ENCODE data around the gene POMGNT1.
"Not testable (repeated sequence)": the region's sequence is repeated elsewhere in the genome, so short reads cannot be mapped to it uniquely, and the experiment has no call there.

The POMGNT1 gene

DNA sequence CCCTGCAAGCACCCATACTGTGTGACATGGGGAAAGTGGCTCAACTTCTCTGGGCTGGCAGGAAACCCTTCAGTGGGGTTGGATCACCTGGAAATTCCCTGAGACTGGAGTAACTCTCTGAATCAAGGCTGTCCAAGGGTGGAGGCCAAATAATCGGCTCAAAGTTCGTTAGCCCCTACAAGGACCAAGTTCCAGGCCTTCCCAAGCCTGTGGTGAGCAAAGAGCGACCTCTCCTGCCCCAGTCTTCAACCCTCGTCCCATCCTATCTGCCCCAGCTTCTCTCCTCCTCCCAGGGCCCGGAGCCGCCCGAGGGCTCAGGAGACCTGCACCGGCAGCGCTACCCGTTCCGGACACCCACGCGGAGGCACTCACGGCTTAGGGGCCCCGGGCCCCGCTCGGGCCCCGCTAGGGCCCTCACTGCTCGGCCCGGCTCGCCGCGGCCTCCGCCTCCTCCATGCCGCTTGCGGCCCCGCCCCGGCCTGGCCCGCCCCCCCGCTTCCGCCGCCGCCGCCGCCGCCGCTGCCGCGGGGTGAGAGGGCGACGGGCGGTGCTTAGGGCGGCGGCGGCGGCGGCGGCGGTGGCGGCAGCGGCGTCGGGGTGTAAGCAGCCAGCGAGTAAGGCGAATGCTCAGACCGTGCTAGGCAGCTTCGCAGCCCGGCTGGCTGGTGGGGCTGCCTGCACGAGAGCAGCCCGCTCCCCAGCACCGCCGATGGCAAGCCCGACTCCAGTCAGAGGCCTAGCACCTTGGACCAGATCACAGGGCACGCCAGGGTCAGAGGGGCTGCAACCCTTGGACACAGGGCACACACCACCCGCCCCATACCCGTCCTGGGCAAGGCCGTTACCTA is at the start of gene POMGNT1:
POMGNT1 (minus strand) TSS at position 471 of the 848 bp plus-strand sequence. CDS start 613 bp downstream, outside the sequence.
- DNase-seq, result peak; percentile 65 to 82

DNA sequence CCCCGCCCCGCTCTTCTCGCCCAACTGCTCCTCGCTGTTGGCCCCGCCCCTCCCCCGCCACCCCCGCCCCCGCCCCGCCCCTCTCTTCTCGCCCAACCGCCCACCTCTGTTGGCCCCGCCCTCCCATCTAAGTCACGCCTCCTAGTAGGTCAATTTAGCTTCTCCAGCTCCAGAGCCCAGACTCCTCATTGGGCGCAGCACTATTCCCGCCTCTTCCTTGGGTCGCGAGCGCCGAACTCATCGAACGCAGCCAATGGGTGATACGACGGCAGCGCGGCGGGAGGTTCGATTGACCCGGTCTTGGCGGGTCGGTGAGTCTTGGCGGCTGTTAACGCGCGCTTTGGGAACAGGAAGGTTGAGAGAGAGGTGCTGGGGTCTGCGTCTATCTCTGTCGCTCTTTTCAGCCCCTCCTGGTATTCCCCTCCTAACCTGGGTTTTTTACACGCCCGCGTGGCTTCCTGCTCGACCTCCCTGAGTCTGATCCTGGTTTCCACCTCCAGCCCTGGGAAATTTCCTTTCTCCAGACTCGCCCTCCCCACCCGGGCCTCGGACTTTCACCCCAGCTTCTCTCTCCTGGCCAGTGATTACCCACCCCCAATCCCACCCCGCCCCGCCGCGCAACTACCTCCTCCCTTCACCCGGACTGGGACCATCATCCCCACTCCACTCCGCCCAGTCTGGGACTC is 49.3 kb upstream of the POMGNT1 start, which contains the start of gene RAD54L:
RAD54L (plus strand) TSS at position 328 of the 686 bp plus-strand sequence. CDS start 643 bp downstream, outside the sequence.
- peak; percentile 97 to 98 for DNase-seq

DNA sequence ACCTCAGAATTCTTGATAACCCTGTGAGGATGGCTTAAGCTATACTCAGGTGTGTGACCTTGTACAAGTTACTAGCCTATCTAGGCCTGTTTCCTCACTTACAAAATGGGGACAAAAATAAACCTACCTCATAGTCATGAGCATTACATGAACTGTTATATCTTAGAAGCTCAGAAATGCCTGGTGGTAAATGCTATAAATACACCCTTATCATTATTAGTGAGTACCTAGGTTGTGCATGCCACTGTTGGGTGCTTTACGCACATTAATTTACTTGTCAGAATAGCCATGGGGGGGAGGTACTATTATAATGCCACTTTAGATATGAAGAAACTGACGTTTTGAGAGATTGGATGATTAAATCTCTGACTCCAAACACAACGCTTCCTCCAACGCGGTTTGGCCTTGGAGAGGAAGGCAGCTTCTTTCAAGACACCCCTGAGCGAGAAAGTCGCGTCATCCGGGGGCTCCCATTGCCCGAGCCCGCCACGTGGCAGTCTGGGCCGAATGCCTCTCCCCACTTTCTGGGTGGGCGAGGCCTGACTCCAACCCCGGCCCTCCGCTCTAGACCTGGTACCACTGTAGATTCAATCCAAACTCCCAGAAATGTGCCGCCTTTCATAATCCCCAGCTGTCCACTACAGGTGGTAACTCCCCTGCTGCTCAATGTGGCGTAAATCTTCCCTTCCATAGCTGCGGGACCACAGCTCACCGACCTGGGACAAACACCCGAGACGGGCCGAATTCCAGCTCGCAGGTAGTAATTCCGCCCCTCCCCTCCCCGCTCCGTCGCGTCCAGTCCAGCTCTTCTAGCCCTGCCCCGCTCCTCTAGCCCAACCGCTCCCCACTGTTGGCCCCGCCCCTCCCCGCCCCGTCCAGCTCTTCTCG is 48.6 kb upstream of the POMGNT1 start:
- peak; percentile 31 to 50 for DNase-seq

DNA sequence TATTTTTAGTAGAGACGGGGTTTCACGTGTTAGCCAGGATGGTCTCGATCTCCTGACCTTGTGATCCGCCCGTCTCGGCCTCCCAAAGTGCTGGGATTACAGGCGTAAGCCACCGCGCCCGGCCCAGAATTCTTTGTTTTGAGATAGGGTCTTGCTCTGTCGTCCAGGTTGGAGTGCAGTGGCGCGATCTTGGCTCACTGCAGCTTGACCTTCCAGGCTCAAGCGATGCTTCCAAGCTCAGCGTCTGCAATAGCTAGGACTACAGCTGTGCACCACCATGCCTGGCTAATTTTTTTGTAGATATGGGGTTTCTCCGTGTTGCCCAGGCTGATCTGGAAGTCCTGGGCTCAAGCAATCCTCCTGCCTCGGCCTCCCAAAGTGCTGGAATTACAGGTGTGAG is 47.9 kb upstream of the POMGNT1 start:
- not testable (repeated sequence) for DNase-seq

DNA sequence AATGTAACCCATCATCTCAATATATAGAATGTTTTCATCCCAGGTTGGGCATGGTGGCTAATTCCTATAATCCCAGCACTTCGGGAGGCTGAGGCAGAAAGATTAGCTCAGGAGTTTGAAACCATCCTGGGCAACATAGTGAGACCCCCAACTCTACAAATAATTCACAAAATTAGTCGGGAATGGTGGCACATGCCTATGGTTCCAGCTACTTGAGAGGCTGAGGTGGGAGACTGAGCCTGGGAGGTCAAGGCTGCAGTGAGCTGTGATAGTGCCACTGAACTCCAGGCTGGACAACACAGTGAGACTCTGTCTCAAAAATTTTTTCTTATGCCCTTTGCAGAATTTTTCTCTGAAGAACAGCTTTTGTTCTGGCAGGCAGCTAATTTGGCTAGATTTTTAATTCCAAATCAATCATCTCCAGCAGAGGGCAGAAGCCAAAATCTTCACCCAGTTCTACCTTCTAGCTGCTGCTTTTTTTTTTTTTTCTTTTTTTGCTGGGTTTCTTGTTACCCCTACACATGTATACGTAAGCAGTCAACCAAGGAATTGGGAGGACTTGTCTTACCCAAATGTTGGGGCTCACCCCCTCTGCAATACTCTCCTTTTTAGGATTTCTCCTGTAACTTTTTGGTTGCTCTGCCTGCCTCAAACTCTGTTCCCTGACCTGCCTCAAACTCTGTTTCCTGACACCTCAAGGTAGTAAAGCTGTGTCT is 46.6 kb upstream of the POMGNT1 start:
- DNase-seq, result peak; percentile 9 to 50

DNA sequence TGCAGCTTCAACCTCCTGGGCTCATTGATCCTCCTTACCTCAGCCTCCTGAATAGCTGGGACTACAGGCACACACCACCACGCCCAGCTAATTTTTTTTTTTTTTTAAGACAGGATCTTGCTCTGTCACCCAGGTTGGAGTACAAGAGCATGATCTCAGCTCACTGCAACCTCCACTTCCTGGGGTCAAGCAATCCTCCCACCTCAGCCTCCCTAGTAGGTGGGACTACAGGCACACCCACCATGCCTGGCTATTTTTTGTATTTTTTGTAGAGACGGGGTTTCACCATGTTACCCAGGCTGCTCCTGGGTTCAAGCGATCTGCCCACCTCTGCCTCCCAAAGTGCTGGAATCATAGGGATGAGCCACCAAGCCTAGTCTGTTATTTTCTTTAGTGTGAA is 45.6 kb upstream of the POMGNT1 start:
- DNase-seq, result not testable (repeated sequence)

DNA sequence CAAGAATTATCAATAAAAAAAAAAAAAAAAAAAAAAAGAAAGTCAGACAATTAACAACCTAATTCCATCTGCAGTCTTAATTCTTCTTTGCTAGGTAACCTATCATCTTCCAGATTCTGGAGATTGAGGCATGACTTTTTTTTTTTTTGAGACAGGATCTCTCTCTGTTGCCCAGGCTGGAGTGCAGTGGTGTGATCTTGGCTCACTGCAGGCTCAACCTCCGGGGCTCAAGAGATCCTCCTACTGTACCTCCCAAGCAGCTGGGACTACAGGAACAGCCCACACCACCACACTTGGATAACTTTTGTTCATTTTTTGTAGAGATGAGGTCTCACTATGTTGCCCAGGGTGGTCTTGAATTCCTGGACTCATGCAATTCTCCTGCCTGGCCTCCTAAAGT is 44.7 kb upstream of the POMGNT1 start:
- DNase-seq, result no peak

DNA sequence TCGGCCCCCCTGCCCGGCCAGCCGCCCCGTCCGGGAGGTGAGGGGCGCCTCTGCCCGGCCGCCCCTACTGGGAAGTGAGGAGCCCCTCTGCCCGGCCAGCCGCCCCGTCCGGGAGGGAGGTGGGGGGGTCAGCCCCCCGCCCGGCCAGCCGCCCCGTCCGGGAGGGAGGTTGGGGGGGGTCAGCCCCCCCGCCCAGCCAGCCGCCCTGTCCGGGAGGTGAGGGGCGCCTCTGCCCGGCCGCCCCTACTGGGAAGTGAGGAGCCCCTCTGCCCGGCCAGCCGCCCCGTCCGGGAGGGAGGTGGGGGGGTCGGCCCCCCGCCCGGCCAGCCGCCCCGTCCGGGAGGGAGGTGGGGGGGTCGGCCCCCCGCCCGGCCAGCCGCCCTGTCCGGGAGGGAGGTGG is 43.5 kb upstream of the POMGNT1 start:
- not testable (repeated sequence) for DNase-seq

DNA sequence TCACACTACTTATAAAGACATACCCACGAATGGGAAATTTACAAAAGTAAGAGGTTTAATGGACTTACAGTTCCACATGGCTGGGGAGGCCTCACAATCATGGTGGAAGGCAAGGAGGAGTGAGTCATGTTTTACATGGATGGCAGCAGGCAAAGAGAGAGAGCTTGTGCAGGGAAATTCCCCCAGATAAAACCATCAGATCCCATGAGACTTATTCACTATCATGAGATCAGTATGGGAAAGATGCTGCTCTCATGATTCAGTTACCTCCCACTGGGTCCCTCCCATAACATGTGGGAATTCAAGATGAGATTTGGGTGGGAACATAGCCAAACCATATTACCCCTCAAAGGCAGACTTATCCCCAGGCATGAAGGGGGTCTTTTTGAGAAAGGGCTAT is 40.6 kb upstream of the POMGNT1 start:
- not testable (repeated sequence) for DNase-seq

DNA sequence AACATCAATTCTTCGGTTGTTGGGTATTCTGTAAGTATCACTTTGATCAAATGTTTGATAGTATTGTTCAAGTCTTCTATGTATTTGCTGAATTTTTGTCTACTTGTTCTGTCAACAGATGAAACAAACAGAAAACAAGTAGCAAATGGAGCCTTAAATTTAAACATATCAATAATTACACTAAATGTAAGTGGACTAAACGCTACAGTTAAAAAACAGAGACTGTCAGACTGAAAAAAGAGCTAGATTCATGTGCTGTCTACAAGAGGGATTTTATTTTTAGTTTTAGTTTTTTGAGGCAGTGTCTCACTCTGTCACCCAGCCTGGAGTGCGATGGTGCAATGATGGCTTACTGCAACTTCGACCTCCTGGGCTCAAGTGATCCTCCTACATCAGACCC is 38.6 kb upstream of the POMGNT1 start:
- no peak for DNase-seq

DNA sequence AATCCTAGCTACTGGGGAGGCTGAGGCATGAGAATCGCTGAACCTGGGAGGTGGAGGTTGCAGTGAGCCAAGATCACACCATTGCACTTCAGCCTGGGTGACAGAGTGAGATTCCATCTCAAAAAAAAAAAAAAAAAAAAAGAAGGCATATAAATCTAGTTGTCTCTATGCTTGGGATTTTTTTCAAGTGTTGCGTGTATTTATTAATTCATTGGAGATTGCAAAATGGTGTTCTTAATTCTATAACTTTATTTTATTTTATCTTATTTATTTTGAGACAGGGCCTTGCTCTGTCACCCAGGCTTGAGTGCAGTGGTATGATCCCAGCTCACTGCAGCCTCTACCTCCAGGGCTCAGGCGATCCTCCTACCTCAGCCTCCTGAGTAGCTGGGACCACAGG is 33.0 kb upstream of the POMGNT1 start:
- DNase-seq, result not testable (repeated sequence)

DNA sequence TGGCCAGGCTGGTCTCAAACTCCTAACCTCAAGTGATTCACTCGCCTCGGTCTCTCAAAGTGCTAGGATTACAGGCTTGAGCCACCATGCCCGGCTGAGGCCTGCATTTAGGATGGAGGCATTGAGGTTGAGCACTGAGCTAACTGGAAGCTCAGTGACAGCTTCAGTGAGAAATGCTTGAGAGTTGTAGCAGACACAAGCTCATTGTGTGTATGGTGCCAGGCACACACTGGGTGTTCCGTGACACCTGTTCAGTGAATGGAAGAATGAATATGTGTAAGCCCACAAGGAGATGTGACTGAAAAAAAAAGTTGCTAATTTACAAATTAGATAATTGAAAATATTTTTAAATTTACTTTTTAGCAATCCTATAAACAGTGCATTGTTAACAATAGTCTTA is 26.7 kb upstream of the POMGNT1 start:
- no peak for DNase-seq

DNA sequence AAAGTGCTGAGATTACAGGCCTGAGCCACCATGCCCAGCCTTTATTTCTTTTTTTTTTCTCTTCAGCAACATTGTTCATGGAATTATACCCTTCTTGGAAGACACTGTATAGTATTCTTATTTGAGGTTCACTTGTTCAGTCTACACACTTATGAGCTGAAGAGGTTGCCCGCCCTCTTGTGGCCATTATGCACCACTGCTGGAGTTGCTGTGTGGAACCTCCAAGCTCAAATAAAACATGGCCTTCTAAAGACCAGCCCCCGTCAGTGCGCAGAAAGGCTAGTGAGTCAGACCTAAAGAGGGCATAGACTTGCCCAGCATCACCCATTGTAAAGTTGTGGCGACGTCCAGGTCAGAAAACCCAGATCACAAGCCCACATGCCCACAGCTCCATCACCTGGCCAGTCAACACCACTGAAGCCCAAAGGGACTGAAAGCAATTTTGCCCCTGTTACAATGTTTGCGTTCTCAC is 25.3 kb upstream of the POMGNT1 start:
- DNase-seq, result peak; percentile 62 to 67

DNA sequence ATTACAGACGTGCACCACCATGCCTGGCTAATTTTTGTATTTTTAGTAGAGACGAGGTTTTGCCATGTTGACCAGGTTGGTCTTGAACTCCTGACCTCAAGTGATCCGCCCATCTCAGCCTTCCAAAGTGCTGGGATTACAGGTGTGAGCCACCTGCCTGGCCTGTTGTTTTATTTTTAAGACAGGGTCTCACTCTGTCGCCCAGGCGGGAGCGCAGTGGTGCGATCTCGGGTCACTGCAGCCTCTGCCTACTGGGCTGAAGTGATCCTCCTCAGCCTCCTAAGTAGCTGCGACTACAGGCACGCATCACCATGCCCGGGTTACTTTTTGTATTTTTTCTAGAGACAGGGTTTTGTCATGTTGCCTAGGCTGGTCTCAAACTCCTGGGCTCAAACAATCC is 24.8 kb upstream of the POMGNT1 start:
- not testable (repeated sequence) for DNase-seq

DNA sequence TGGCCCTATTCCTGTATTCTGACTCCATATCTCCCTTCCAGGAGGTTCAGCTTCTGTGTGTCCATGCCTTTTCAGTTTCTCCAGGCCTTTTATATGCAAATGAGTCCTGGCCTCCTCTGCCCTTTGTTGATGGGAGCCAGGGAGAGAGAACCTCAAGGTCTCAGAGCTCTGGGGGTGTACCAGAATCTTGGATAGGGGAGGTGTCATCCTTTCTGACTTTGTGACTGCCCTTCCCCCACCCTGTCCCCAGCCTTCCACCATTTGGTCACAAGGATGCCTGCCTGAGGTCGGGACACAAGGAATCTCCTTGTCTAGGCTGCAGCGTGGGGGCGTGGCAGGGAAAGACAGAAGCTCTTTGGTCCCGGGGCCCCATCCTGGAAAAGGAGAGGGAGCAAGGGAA is 23.5 kb upstream of the POMGNT1 start:
- no peak for DNase-seq

DNA sequence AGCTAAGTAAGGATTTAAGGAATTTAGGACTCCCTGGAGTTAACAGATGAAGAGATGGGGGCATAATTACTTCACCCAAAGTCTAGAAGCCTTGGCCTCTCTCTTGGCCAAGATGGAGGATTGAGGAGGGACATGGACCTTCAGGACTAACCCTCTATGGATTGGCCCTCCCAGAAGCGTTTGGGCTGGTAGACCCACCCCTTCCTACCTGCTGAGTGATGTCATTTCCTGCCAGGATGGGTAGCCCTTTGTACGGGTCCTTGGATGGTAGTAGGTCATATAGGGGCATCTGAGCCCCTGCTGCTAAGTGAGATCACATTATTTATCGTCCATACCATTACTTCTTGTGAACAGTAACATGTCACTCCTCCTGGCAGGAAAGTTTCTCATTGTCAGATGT is 22.6 kb upstream of the POMGNT1 start:
- DNase-seq, result no peak

DNA sequence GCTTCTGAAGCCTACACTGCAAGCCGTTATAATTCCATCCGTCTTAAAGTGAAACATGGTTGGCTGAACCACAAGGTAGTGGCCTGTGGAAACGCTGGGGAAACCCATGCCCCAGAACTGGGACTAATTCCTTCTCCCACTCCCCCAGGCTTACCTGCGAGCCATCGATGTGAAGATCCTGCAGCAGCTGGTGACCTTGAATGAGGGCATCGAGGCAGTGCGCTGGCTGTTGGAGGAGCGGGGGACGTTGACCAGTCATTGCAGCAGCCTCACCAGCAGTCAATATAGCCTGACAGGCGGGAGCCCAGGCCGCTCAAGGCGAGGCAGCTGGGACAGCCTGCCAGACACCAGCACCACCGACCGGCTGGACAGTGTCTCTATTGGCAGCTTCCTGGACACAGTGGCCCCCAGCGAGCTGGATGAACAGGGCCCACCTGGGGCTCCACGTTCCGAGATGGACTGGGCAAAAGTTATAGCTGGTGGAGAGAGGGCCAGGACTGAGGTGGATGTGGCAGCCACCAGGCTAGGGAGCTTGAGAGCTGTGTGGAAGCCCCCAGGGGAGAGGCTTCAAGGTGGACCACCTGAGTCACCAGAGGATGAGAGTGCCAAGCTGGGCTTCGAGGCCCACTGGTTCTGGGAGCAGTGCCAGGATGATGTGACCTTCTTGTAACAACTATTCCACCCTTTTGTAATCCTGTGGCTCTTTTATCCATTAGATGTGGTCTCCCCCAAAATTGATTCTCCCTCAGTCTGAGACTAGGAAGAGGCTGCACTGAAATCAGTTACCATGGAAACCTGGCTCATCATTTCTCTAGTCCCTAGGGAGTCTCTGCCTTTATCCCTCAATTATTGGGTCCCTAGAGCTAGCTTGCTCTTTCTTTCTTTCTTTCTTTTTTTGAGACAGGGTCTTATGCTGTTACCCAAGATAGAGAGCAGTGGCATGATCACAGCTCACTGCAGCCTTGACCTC is 21.6 kb upstream of the POMGNT1 start:
- no peak for DNase-seq

DNA sequence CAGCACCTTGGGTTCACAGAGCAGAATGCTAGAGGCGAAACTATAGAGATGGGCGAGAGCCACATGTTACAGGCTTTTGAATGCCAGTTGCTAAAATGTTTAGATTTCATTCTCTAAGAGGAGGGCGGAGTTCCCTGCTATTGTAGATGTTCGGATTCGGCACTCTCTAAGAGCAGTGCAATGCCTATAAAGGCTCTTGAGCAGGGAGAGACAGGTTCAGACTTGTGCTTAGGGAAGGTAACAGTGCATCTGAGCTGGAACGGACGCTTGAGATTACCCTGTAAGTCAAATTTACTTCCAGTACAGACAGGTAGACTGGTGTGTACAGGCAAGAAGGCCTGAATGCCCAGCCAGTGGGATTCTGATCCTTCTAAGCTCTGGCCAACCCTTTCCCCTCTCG is 20.2 kb upstream of the POMGNT1 start:
- DNase-seq, result no peak

DNA sequence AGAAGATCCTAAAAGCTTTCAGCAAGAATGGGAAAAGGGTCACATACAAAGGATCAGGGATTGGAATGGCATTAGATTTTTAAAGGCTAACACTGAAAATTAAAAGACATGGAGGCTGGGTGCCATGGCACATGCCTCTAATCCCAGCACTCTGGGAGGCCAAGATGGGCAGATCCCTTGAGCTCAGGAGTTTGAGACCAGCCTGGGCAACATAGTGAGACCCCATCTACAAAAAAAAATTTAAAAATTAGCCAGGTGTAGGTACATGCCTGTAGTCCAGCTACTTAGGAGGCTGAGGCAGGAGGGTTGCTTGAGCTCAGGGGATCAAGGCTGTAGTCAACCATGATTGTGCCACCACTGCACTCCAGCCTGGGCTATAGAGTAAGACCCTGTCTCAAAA is 17.3 kb upstream of the POMGNT1 start:
- no peak for DNase-seq

DNA sequence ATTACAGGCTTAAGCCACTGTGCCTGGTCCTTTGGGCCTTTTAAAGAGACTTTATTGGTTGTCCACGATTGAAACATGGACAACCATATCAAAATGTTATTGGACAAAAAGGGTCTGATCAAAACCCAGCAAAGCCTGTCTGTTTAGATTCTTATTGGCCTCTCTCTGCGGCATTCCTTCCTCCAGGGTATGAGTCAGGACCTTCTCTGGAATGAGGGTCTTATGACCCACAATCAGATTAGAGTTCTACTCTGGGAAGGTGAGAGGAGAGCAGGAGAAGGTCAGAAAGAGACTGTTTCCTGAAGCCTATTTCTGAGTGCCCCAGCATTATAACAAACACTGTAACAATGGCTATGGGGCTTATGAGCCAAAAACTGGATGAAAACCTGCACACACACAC is 12.8 kb upstream of the POMGNT1 start:
- DNase-seq, result no peak

DNA sequence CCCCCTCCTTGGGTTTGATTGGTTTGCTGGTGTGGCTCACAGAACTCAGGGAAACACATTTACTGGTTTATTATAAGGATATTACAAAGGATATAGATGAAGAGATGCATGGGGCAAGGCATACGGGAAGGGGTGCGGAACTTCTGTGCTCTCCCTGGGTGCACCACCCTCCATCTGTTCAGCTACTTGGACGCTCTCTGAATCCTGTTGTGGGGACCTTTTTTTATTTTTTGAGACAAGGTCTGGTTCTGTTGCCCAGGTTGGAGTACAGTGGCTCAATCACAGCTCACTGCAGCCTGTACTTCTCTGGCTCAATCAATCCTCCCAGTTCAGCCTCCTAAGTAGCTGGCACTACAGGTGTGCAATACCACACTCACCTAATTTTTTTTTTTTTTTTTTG is 12.3 kb upstream of the POMGNT1 start:
- no peak for DNase-seq

Measured in CD4-positive, alpha-beta T cell treated with Interferon alpha-2 for 1 hour (primary cell).